Fibroblast of peridontal ligament (primary cell): ENCODE measurements around the gene MGAT2.

ENCODE experiments used
- DNase-seq: peaks from one replicate; pipeline ENCODE4 v3.0.0-alpha.2; 2010; ENCODE audit errors: extremely low read depth

MGAT2 gene

DNA sequence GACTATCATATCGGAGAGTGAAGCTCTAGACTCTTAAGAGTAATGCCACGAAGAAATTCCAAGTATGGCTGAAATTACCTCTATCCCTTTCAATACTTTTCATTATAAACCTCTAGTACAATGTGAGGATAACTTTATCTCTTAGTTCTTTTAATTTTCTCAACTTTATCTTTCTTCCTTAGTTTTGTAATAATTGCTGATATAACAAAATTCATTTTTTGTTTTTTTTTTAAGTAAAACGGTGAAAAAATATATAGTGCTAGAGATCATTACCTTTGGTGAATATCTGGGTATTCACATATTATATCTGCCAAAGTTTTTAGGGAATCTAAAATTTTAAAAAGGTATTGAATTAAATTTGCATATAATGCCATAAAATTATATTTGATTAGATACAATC, 33.9 kb downstream of the MGAT2 start:
- DNase-seq = no peak

DNA sequence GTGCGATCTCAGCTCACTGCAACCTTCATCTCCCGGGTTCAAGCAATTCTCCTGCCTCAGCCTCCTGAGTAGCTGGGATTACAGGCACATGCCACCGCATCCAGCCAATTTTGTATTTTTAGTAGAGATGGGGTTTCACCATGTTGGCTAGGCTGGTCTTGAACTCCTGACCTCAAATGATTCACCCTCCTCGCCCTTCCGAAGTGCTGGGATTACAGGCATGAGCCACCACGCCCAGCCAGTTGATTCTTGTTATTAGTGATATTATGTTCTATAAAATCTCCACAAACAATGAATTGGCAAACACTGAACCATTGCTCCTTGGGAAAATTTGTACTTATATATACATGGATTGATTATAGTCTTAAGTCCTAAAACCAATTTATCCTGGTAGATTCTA, 36.9 kb downstream of the MGAT2 start:
- DNase-seq = peak; percentile 10

DNA sequence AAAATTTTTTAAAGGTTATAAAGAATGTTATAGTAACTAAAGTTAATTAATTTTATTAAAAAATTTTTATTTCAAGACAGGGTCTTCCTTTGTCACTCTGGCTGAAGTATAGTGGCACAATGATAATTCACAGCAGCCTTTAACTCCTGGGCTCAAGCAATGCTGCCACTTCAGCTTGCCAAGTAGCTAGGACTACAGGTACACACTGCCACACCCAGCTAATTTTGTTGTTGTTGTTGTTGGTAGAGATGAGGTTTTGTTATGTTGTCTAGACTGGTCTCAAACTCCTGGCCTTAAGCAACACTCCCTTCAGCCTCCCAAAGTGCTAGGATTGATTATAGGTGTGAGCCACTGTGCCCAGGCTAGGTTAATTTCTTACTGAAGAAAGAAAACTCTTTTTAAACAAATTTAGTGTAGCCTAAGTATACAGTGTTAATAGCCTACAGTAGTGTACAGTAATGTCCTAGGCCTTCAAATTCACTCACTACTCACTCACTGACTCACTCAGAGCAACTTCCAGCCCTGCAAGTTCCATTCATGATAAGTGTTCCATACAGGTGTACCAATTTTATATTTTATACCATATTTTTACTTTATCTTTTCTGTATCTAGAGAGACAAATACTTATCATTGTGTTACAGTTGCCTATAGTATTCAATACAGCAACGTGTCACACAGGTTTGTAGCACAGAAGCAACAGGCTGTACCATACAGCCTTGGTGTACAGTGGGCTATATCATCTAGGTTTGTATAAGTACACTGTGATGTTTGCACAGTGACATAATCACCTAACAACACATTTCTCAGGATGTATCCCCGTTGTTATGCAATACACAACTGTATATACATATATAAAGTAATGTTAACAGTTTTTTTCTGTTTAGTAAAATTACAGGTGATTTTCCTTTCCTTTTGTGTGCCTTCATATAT, 39.2 kb downstream of the MGAT2 start:
- no peak for DNase-seq

DNA sequence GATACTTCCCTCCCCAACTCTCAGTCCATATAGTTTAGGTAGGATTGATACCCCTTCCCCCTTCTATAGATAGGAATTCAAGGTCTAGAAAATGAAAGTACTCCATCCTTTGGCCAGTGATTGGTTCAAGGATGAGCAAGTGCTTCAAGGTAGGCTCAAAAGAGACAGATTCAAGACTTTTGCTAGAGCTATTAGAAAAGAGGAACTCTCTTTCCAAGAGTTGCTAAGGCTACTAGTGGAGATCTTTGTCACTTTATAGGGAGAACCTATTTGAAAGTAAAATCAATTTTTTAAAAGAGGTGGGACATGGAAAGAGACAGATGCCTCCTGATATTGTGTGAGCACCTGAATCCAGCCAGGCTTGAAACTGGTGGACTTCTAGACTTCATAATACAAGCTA, 49.9 kb downstream of the MGAT2 start:
- DNase-seq = no peak
